Measurements from ENCODE around the gene AZU1. TPM values are rescaled to one million over a fixed set of nuclear protein-coding genes. Genes with fewer than 3 reads are reported as not detected.

The AZU1 gene
- total RNA-seq, 1 experiment from 2014 or later: not detected

- Histone ChIP-seq H3K9me3 (ENCODE audit: control insufficient read depth in 1 of 2, insufficient read depth in 1 of 2, low read depth in 1 of 2, low read length in 2 of 2) (no peaks in the 10 kb centered on the region), H3K4me2 (ENCODE audit: low read length) (no peak overlapping the region), H3K4me3 (replicated peaks in 1 of 2; ENCODE audit: low read depth in 1 of 2, low read length in 2 of 2) (no peak overlapping the region), H2AFZ (ENCODE audit: low read depth, low read length, poor library complexity, severe bottlenecking) (no peak overlapping the region), H3K9me2 (ENCODE audit: insufficient read depth) (no peaks in the 10 kb centered on the region), H3K27ac (ENCODE audit: low read depth, low read length) (no peak overlapping the region), H3K79me2 (ENCODE audit: insufficient read depth, low read length) (no peaks in the 10 kb centered on the region), H4K20me1 (ENCODE audit: insufficient read depth) (no peaks in the 10 kb centered on the region), H3K36me3 (ENCODE audit: control insufficient read depth in 1 of 2, insufficient read depth in 2 of 2, low read length in 2 of 2) (no peaks in the 10 kb centered on the region), H3K9ac (ENCODE audit: low read length) (no peak overlapping the region), H3K27me3 (ENCODE audit: insufficient read depth, low read length) (no peaks in the 10 kb centered on the region), H3K4me1 (ENCODE audit: control insufficient read depth in 1 of 2, insufficient read depth in 2 of 2, low read length in 2 of 2) (peaks cover 3% of the 10 kb centered on the region in 2 experiments)
- RAD21 ChIA-PET (ENCODE audit: low non-redundant PET in 1 of 2, low total read pairs in 2 of 2, uncharacterized antibody in 2 of 2, unreplicated experiment in 2 of 2): no interaction called here
- TF ChIP-seq YY1 (IDR thresholded peaks at IDR 0.05; ENCODE audit: extremely low read depth, insufficient replicate concordance, low read depth, low read length) (no peak), JUND (IDR thresholded peaks at IDR 0.05) (no peak), ZBTB33 (IDR thresholded peaks at IDR 0.05; ENCODE audit: extremely low read depth, insufficient replicate concordance, low read length) (no peak), TCF7L2 (IDR thresholded peaks at IDR 0.05; ENCODE audit: borderline replicate concordance, extremely low read depth, insufficient read depth, insufficient read length) (no peak), POLR2AphosphoS5 (IDR thresholded peaks at IDR 0.05; ENCODE audit: low read depth, low read length) (no peak), ELF1 (IDR thresholded peaks at IDR 0.05; ENCODE audit: borderline replicate concordance, low read depth) (no peak), ZFX (IDR thresholded peaks at IDR 0.05) (no peak), EZH2 (IDR thresholded peaks at IDR 0.05) (no peak), SRF (IDR thresholded peaks at IDR 0.05; ENCODE audit: low read depth) (no peak)
- DNase-seq (ENCODE audit: low read depth, low spot score) (no peak), ATAC-seq (no peak)
- BruUV-seq (replicated peaks): no TSS peak
- CTCF ChIA-PET: no interaction called here
- POLR2A ChIA-PET: no interaction called here
- intact Hi-C loops (cut with micrococcal nuclease): loop anchor here (10.0 kb wide), 1 partner anchor 455 kb away; the partner anchor contains the start of genes ATP5F1D and MIDN
These were observed 38.0 kb upstream of the AZU1 start for GRCh38 chr19:789701-790060.

Measured in HCT116 (cell line).